ENCODE results near the gene SYNM.

GRCh38 chr15:99130314-99130713 lies 25.4 kb downstream of the SYNM start:
- TF ChIP-seq CTCF (IDR thresholded peaks at IDR 0.05) = no peak
- no peak for TF ChIP-seq EP300 (IDR thresholded peaks at IDR 0.05)
- no peak for TF ChIP-seq POLR2A (IDR thresholded peaks at IDR 0.05; ENCODE audit: low read depth)
